HCT116 (cell line): ENCODE results near the gene NLGN2. TPM values are rescaled to one million over a fixed set of nuclear protein-coding genes. Genes with fewer than 3 reads are reported as not detected.
"Not testable (repeated sequence)": the region's sequence is repeated elsewhere in the genome, so short reads cannot be mapped to it uniquely, and the experiment has no call there.

ENCODE experiments used
- ATAC-seq: fragments of 200-7000 bp; cut with Tn5 transposase; 2 replicates; pipeline ENCODE4 v1.9.1; 2020; ENCODE audit warnings: mild to moderate bottlenecking, moderate library complexity
- BruUV-seq: library from RNA; stranded (reverse); fragments of 400-500 nt; replicated peaks from 2 replicates; lab custom pipeline; 2021; lab: Mats Ljungman, UMichigan
- CTCF ChIA-PET: fragments of 300-600 bp; sonication (Branson Sonifier 250); formaldehyde crosslinking; loops from one replicate; lab custom pipeline; 2021; ENCODE audit warnings: antibody characterized with exemption; lab: Charles Lee
- POLR2A ChIA-PET: fragments of 300-600, 350-600 bp; sonication (Branson Sonifier 250); formaldehyde crosslinking; loops from one replicate; lab custom pipeline; 2021; ENCODE audit warnings: antibody characterized with exemption; lab: Charles Lee
- RAD21 ChIA-PET, 2 experiments: fragments of 300-600 bp; sonication (Branson Sonifier 250); formaldehyde crosslinking; loops; one replicate each; lab custom pipeline; 2023; ENCODE audit warnings: low total read pairs in 2 of 2; ENCODE audit not compliant: uncharacterized antibody in 2 of 2, unreplicated experiment in 2 of 2, low non-redundant PET in 1 of 2; lab: Charles Lee
- DNase-seq: peaks from one replicate; pipeline ENCODE4 v3.0.0-alpha.2; 2010; ENCODE audit warnings: low read depth, low spot score
- H2AFZ ChIP-seq: fragments of 200-600 bp; shearing (Covaris generic), sonication (generic); 2 replicates; pipeline ENCODE4 v1.6.1; 2017; ENCODE audit warnings: low read depth, mixed run types, mixed read lengths, antibody characterized with exemption, low read length; ENCODE audit not compliant: poor library complexity, severe bottlenecking
- H3K27ac ChIP-seq: 2 replicates; pipeline ENCODE4 v1.5.1; 2012; ENCODE audit warnings: low read depth, low read length
- H3K27me3 ChIP-seq: fragments of 200-600 bp; sonication (generic); 2 replicates; pipeline ENCODE4 v1.6.1; 2016; ENCODE audit warnings: mixed run types, low read length, mixed read lengths; ENCODE audit not compliant: insufficient read depth
- H3K36me3 ChIP-seq, 2 experiments: fragments of 200-500 bp in 1 of 2; fragments of 200-600 bp in 1 of 2; sonication (Bioruptor generic) in 1 of 2; sonication (generic) in 1 of 2; 2 replicates each; pipeline versions ENCODE4 v1.5.1 to v1.6.1; 2014 to 2016; ENCODE audit warnings: low read length in 2 of 2, inconsistent platforms in 1 of 2, mixed read lengths in 1 of 2, mixed run types in 1 of 2; ENCODE audit not compliant: insufficient read depth in 2 of 2, control insufficient read depth in 1 of 2
- H3K4me1 ChIP-seq, 2 experiments: fragments of 200-600 bp in 1 of 2; sonication (generic) in 1 of 2; 2 replicates each; pipeline versions ENCODE4 v1.5.1 to v1.6.1; 2012 to 2017; ENCODE audit warnings: low read length in 2 of 2, inconsistent platforms in 1 of 2, mild to moderate bottlenecking in 1 of 2, mixed read lengths in 1 of 2, mixed run types in 1 of 2, moderate library complexity in 1 of 2; ENCODE audit not compliant: insufficient read depth in 2 of 2, control insufficient read depth in 1 of 2
- H3K4me2 ChIP-seq: fragments of 200-600 bp; sonication (generic); 2 replicates; pipeline ENCODE4 v1.6.1; 2017; ENCODE audit warnings: mixed run types, low read length, mixed read lengths
- H3K4me3 ChIP-seq, 2 experiments: fragments of 200-600 bp in 1 of 2; sonication (generic) in 1 of 2; replicated peaks in 1 of 2; 2 replicates each; pipeline ENCODE4 v1.5.1; 2011 to 2016; ENCODE audit warnings: low read length in 2 of 2, control low read depth in 1 of 2, low read depth in 1 of 2, mild to moderate bottlenecking in 1 of 2, mixed read lengths in 1 of 2, mixed run types in 1 of 2
- H3K79me2 ChIP-seq: fragments of 200-600 bp; sonication (generic); 2 replicates; pipeline ENCODE4 v1.6.1; 2017; ENCODE audit warnings: mild to moderate bottlenecking, mixed run types, low read length, moderate library complexity, mixed read lengths; ENCODE audit not compliant: insufficient read depth
- H3K9ac ChIP-seq: fragments of 200-600 bp; sonication (generic); 2 replicates; pipeline ENCODE4 v1.6.1; 2016; ENCODE audit warnings: low read length, mixed read lengths
- H3K9me2 ChIP-seq: fragments of 200-600 bp; sonication (generic), shearing (Covaris generic); 2 replicates; pipeline ENCODE4 v1.6.1; 2017; ENCODE audit warnings: mixed run types, mild to moderate bottlenecking, moderate library complexity; ENCODE audit not compliant: insufficient read depth
- H3K9me3 ChIP-seq, 2 experiments: fragments of 200-500 bp in 1 of 2; fragments of 200-600 bp in 1 of 2; sonication (Bioruptor generic) in 1 of 2; sonication (generic) in 1 of 2; 2 replicates each; pipeline ENCODE4 v1.6.1; 2014 to 2017; ENCODE audit warnings: low read length in 2 of 2, mixed read lengths in 2 of 2, inconsistent platforms in 1 of 2, low read depth in 1 of 2, mild to moderate bottlenecking in 1 of 2, mixed run types in 1 of 2, moderate library complexity in 1 of 2; ENCODE audit not compliant: control insufficient read depth in 1 of 2, insufficient read depth in 1 of 2
- H4K20me1 ChIP-seq: fragments of 200-600 bp; sonication (generic), shearing (Covaris generic); 2 replicates; pipeline ENCODE4 v1.6.1; 2017; ENCODE audit warnings: mixed run types, mild to moderate bottlenecking, moderate library complexity; ENCODE audit not compliant: insufficient read depth
- ATF3 ChIP-seq: IDR thresholded peaks from 2 replicates; pipeline ENCODE4 v1.6.1; 2012
- CBX3 ChIP-seq: IDR thresholded peaks from 2 replicates; pipeline ENCODE4 v1.6.1; 2012; ENCODE audit warnings: low read depth
- CEBPB ChIP-seq: IDR thresholded peaks from 2 replicates; pipeline ENCODE4 v1.6.1; 2012; ENCODE audit warnings: low read depth
- EZH2 ChIP-seq: fragments of 200-600 bp; sonication (generic); IDR thresholded peaks from 2 replicates; pipeline ENCODE4 v1.6.1; 2017; ENCODE audit warnings: antibody characterized with exemption, mixed run types
- EZH2phosphoT487 ChIP-seq: fragments of 200-600 bp; IDR thresholded peaks from 2 replicates; pipeline ENCODE4 v1.6.1; 2018; ENCODE audit warnings: antibody characterized with exemption, borderline replicate concordance
- JUND ChIP-seq: IDR thresholded peaks from 2 replicates; pipeline ENCODE4 v1.6.1; 2012
- POLR2A ChIP-seq: IDR thresholded peaks from 2 replicates; pipeline ENCODE4 v1.7.0; 2011; ENCODE audit warnings: borderline replicate concordance; ENCODE audit not compliant: insufficient read depth, insufficient read length; ENCODE audit errors: extremely low read depth
- POLR2AphosphoS5 ChIP-seq: IDR thresholded peaks from 2 replicates; pipeline ENCODE4 v1.6.1; 2011; ENCODE audit warnings: mild to moderate bottlenecking, low read depth, low read length, moderate library complexity
- RAD21 ChIP-seq: IDR thresholded peaks from 2 replicates; pipeline ENCODE4 v1.6.1; 2012; ENCODE audit warnings: low read depth, mild to moderate bottlenecking
- REST ChIP-seq: IDR thresholded peaks from 2 replicates; pipeline ENCODE4 v1.6.1; 2012; ENCODE audit warnings: low read depth
- SIN3A ChIP-seq: IDR thresholded peaks from 2 replicates; pipeline ENCODE4 v1.6.1; 2012; ENCODE audit warnings: low read depth
- TCF7L2 ChIP-seq: IDR thresholded peaks from 2 replicates; pipeline ENCODE4 v1.7.0; 2011; ENCODE audit warnings: borderline replicate concordance, inconsistent platforms; ENCODE audit not compliant: insufficient read depth, insufficient read length; ENCODE audit errors: extremely low read depth
- ZBTB33 ChIP-seq: IDR thresholded peaks from 2 replicates; pipeline ENCODE4 v1.6.1; 2011; ENCODE audit warnings: mild to moderate bottlenecking, low read length, moderate library complexity; ENCODE audit not compliant: insufficient replicate concordance; ENCODE audit errors: extremely low read depth
- ZFX ChIP-seq: fragments of 450-650 bp; IDR thresholded peaks from 2 replicates; pipeline ENCODE4 v1.6.1; 2017
- ZNF274 ChIP-seq: fragments of 200-500 bp; sonication (Bioruptor generic); IDR thresholded peaks from 2 replicates; pipeline ENCODE4 v1.6.1; 2014; ENCODE audit warnings: mild to moderate bottlenecking, low read depth, low read length, inconsistent platforms
- intact Hi-C: fragments of 100-400 bp; cut with micrococcal nuclease; formaldehyde crosslinking; loops from 2 replicates; pipeline ENCODE4 v1.10.0; 2022
- total RNA-seq: library from RNA; stranded (reverse); gene quantifications from one replicate; pipeline ENCODE4 v1.2.1, GENCODE V29; 2021; ENCODE audit not compliant: unreplicated experiment

The NLGN2 gene
- total RNA-seq, 1 experiment from 2014 or later: 60.5 TPM

GRCh38 chr17:7368599-7368994, 39.0 kb upstream of the NLGN2 start:
- ATAC-seq, H3K4me1 ChIP-seq, intact Hi-C loops, H3K79me2 ChIP-seq, BruUV-seq, RAD21 ChIA-PET, H3K9ac ChIP-seq, H3K9me2 ChIP-seq, H3K4me3 ChIP-seq, H3K27ac ChIP-seq, DNase-seq, H3K4me2 ChIP-seq, H3K9me3 ChIP-seq, H3K36me3 ChIP-seq, H4K20me1 ChIP-seq, H2AFZ ChIP-seq, H3K27me3 ChIP-seq: not testable (repeated sequence)
- CTCF ChIA-PET: interaction anchor here (0.6 kb wide), 1 partner anchor 817 kb away, joined by 4 read pairs; no protein-coding TSS in a partner anchor
- POLR2A ChIA-PET: interaction anchor here (1.2 kb wide), 1 partner anchor 35 kb away, joined by 3 read pairs; the partner anchor contains the start of gene TMEM256

- no peak overlapping the region for H2AFZ ChIP-seq
- no peak overlapping the region for H3K4me3 ChIP-seq
- no peaks in the 10 kb centered on the region for H3K27me3 ChIP-seq
- no TSS peak for BruUV-seq
- no peaks in the 10 kb centered on the region for H3K36me3 ChIP-seq
- ChIA-PET POLR2A (no interaction called here), RAD21 (no interaction called here), CTCF (interaction anchor here (0.9 kb wide), 1 partner anchor 14 kb away, joined by 4 read pairs; no protein-coding TSS in a partner anchor)
- H3K9me2 ChIP-seq: no peaks in the 10 kb centered on the region
- intact Hi-C loops: no loop called here
- no peaks in the 10 kb centered on the region for H3K9me3 ChIP-seq
- H3K79me2 ChIP-seq: no peaks in the 10 kb centered on the region
- no peak overlapping the region for H3K27ac ChIP-seq
- no peak for TF ChIP-seq POLR2AphosphoS5
- no peak for TF ChIP-seq ATF3
- TF ChIP-seq TCF7L2: no peak
- no peak for TF ChIP-seq SIN3A
- TF ChIP-seq ZFX: no peak
- TF ChIP-seq REST: no peak
- TF ChIP-seq ZNF274: no peak
- TF ChIP-seq ZBTB33: no peak
- no peak for TF ChIP-seq EZH2phosphoT487
- TF ChIP-seq CEBPB: no peak
- no peak for TF ChIP-seq POLR2A
- no peak for TF ChIP-seq RAD21
- TF ChIP-seq CBX3: no peak
- no peak for TF ChIP-seq EZH2
- no peak for TF ChIP-seq JUND
- ATAC-seq (no peak), DNase-seq (no peak)
- no peak overlapping the region for H3K4me2 ChIP-seq
- H3K4me1 ChIP-seq: no peaks in the 10 kb centered on the region
- no peak overlapping the region for H3K9ac ChIP-seq
- no peaks in the 10 kb centered on the region for H4K20me1 ChIP-seq
Observed at GRCh38 chr17:7369825-7370224, 37.8 kb upstream of the NLGN2 start.
